HCT116 (cell line): ENCODE results near the gene MIDN. TPM values are rescaled to one million over a fixed set of nuclear protein-coding genes. Genes with fewer than 3 reads are reported as not detected.
"Not testable (repeated sequence)": the region's sequence is repeated elsewhere in the genome, so short reads cannot be mapped to it uniquely, and the experiment has no call there.

ENCODE experiments used
- ATAC-seq: fragments of 200-7000 bp; cut with Tn5 transposase; 2 replicates; pipeline ENCODE4 v1.9.1; 2020; ENCODE audit warnings: mild to moderate bottlenecking, moderate library complexity
- BruUV-seq: library from RNA; stranded (reverse); fragments of 400-500 nt; replicated peaks from 2 replicates; lab custom pipeline; 2021; lab: Mats Ljungman, UMichigan
- CTCF ChIA-PET: fragments of 300-600 bp; sonication (Branson Sonifier 250); formaldehyde crosslinking; loops from one replicate; lab custom pipeline; 2021; ENCODE audit warnings: antibody characterized with exemption; lab: Charles Lee
- POLR2A ChIA-PET: fragments of 300-600, 350-600 bp; sonication (Branson Sonifier 250); formaldehyde crosslinking; loops from one replicate; lab custom pipeline; 2021; ENCODE audit warnings: antibody characterized with exemption; lab: Charles Lee
- RAD21 ChIA-PET, 2 experiments: fragments of 300-600 bp; sonication (Branson Sonifier 250); formaldehyde crosslinking; loops; one replicate each; lab custom pipeline; 2023; ENCODE audit warnings: low total read pairs in 2 of 2; ENCODE audit not compliant: uncharacterized antibody in 2 of 2, unreplicated experiment in 2 of 2, low non-redundant PET in 1 of 2; lab: Charles Lee
- DNase-seq: peaks from one replicate; pipeline ENCODE4 v3.0.0-alpha.2; 2010; ENCODE audit warnings: low read depth, low spot score
- H2AFZ ChIP-seq: fragments of 200-600 bp; shearing (Covaris generic), sonication (generic); 2 replicates; pipeline ENCODE4 v1.6.1; 2017; ENCODE audit warnings: low read depth, mixed run types, mixed read lengths, antibody characterized with exemption, low read length; ENCODE audit not compliant: poor library complexity, severe bottlenecking
- H3K27ac ChIP-seq: 2 replicates; pipeline ENCODE4 v1.5.1; 2012; ENCODE audit warnings: low read depth, low read length
- H3K27me3 ChIP-seq: fragments of 200-600 bp; sonication (generic); 2 replicates; pipeline ENCODE4 v1.6.1; 2016; ENCODE audit warnings: mixed run types, low read length, mixed read lengths; ENCODE audit not compliant: insufficient read depth
- H3K36me3 ChIP-seq, 2 experiments: fragments of 200-500 bp in 1 of 2; fragments of 200-600 bp in 1 of 2; sonication (Bioruptor generic) in 1 of 2; sonication (generic) in 1 of 2; 2 replicates each; pipeline versions ENCODE4 v1.5.1 to v1.6.1; 2014 to 2016; ENCODE audit warnings: low read length in 2 of 2, inconsistent platforms in 1 of 2, mixed read lengths in 1 of 2, mixed run types in 1 of 2; ENCODE audit not compliant: insufficient read depth in 2 of 2, control insufficient read depth in 1 of 2
- H3K4me1 ChIP-seq, 2 experiments: fragments of 200-600 bp in 1 of 2; sonication (generic) in 1 of 2; 2 replicates each; pipeline versions ENCODE4 v1.5.1 to v1.6.1; 2012 to 2017; ENCODE audit warnings: low read length in 2 of 2, inconsistent platforms in 1 of 2, mild to moderate bottlenecking in 1 of 2, mixed read lengths in 1 of 2, mixed run types in 1 of 2, moderate library complexity in 1 of 2; ENCODE audit not compliant: insufficient read depth in 2 of 2, control insufficient read depth in 1 of 2
- H3K4me2 ChIP-seq: fragments of 200-600 bp; sonication (generic); 2 replicates; pipeline ENCODE4 v1.6.1; 2017; ENCODE audit warnings: mixed run types, low read length, mixed read lengths
- H3K4me3 ChIP-seq, 2 experiments: fragments of 200-600 bp in 1 of 2; sonication (generic) in 1 of 2; replicated peaks in 1 of 2; 2 replicates each; pipeline ENCODE4 v1.5.1; 2011 to 2016; ENCODE audit warnings: low read length in 2 of 2, control low read depth in 1 of 2, low read depth in 1 of 2, mild to moderate bottlenecking in 1 of 2, mixed read lengths in 1 of 2, mixed run types in 1 of 2
- H3K79me2 ChIP-seq: fragments of 200-600 bp; sonication (generic); 2 replicates; pipeline ENCODE4 v1.6.1; 2017; ENCODE audit warnings: mild to moderate bottlenecking, mixed run types, low read length, moderate library complexity, mixed read lengths; ENCODE audit not compliant: insufficient read depth
- H3K9ac ChIP-seq: fragments of 200-600 bp; sonication (generic); 2 replicates; pipeline ENCODE4 v1.6.1; 2016; ENCODE audit warnings: low read length, mixed read lengths
- H3K9me2 ChIP-seq: fragments of 200-600 bp; sonication (generic), shearing (Covaris generic); 2 replicates; pipeline ENCODE4 v1.6.1; 2017; ENCODE audit warnings: mixed run types, mild to moderate bottlenecking, moderate library complexity; ENCODE audit not compliant: insufficient read depth
- H3K9me3 ChIP-seq, 2 experiments: fragments of 200-500 bp in 1 of 2; fragments of 200-600 bp in 1 of 2; sonication (Bioruptor generic) in 1 of 2; sonication (generic) in 1 of 2; 2 replicates each; pipeline ENCODE4 v1.6.1; 2014 to 2017; ENCODE audit warnings: low read length in 2 of 2, mixed read lengths in 2 of 2, inconsistent platforms in 1 of 2, low read depth in 1 of 2, mild to moderate bottlenecking in 1 of 2, mixed run types in 1 of 2, moderate library complexity in 1 of 2; ENCODE audit not compliant: control insufficient read depth in 1 of 2, insufficient read depth in 1 of 2
- H4K20me1 ChIP-seq: fragments of 200-600 bp; sonication (generic), shearing (Covaris generic); 2 replicates; pipeline ENCODE4 v1.6.1; 2017; ENCODE audit warnings: mixed run types, mild to moderate bottlenecking, moderate library complexity; ENCODE audit not compliant: insufficient read depth
- CBX3 ChIP-seq: IDR thresholded peaks from 2 replicates; pipeline ENCODE4 v1.6.1; 2012; ENCODE audit warnings: low read depth
- CEBPB ChIP-seq: IDR thresholded peaks from 2 replicates; pipeline ENCODE4 v1.6.1; 2012; ENCODE audit warnings: low read depth
- EGR1 ChIP-seq: IDR thresholded peaks from 2 replicates; pipeline ENCODE4 v1.6.1; 2012; ENCODE audit warnings: low read depth
- EZH2 ChIP-seq: fragments of 200-600 bp; sonication (generic); IDR thresholded peaks from 2 replicates; pipeline ENCODE4 v1.6.1; 2017; ENCODE audit warnings: antibody characterized with exemption, mixed run types
- EZH2phosphoT487 ChIP-seq: fragments of 200-600 bp; IDR thresholded peaks from 2 replicates; pipeline ENCODE4 v1.6.1; 2018; ENCODE audit warnings: antibody characterized with exemption, borderline replicate concordance
- POLR2A ChIP-seq: IDR thresholded peaks from 2 replicates; pipeline ENCODE4 v1.7.0; 2011; ENCODE audit warnings: borderline replicate concordance; ENCODE audit not compliant: insufficient read depth, insufficient read length; ENCODE audit errors: extremely low read depth
- RAD21 ChIP-seq: IDR thresholded peaks from 2 replicates; pipeline ENCODE4 v1.6.1; 2012; ENCODE audit warnings: low read depth, mild to moderate bottlenecking
- SIN3A ChIP-seq: IDR thresholded peaks from 2 replicates; pipeline ENCODE4 v1.6.1; 2012; ENCODE audit warnings: low read depth
- intact Hi-C: fragments of 100-400 bp; cut with micrococcal nuclease; formaldehyde crosslinking; loops from 2 replicates; pipeline ENCODE4 v1.10.0; 2022
- total RNA-seq: library from RNA; stranded (reverse); gene quantifications from one replicate; pipeline ENCODE4 v1.2.1, GENCODE V29; 2021; ENCODE audit not compliant: unreplicated experiment
- TF ChIP-seq, protein P1 (sequence below): IDR thresholded peaks from 2 replicates; pipeline ENCODE4 v1.6.1; 2012
- TF ChIP-seq, protein P2 (sequence below): IDR thresholded peaks from 2 replicates; pipeline ENCODE4 v1.6.1; 2012; ENCODE audit warnings: low read depth
- TF ChIP-seq, protein P3 (sequence below): IDR thresholded peaks from 2 replicates; pipeline ENCODE4 v1.6.1; 2011; ENCODE audit warnings: mild to moderate bottlenecking, low read length, moderate library complexity; ENCODE audit not compliant: insufficient replicate concordance; ENCODE audit errors: extremely low read depth
- TF ChIP-seq, protein P4 (sequence below): IDR thresholded peaks from 2 replicates; pipeline ENCODE4 v1.6.1; 2012

Gene MIDN
- total RNA-seq, 1 experiment from 2014 or later: 146 TPM

DNA sequence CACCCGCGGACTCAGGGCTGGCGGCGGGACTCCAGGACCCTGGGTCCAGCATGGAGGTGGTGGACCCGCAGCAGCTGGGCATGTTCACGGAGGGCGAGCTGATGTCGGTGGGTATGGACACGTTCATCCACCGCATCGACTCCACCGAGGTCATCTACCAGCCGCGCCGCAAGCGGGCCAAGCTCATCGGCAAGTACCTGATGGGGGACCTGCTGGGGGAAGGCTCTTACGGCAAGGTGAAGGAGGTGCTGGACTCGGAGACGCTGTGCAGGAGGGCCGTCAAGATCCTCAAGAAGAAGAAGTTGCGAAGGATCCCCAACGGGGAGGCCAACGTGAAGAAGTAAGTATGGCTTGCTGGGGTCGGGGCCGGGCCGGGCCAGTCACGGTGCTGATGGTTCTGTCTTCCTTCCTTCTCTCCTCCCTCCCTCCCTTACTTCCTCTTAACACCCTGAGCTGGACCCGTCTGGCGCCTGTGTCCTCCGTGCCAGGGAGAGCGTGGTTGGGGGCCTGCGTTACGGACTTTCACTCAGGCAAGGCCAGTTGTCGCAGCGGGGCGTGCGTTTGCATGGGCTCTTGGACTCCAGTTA is 41.4 kb upstream of the MIDN start:
- DNase-seq (no peak), ATAC-seq (no peak)
- Histone ChIP-seq H3K36me3 (peaks cover 0 to 22% of the 10 kb centered on the region in 2 experiments; a peak in 3 of 4 replicates), H3K27ac (peak overlapping the region; percentile 94), H3K4me2 (peak overlapping the region; percentile 89), H3K79me2 (peaks cover 59% of the 10 kb centered on the region), H3K9me3 (no peaks in the 10 kb centered on the region), H2AFZ (no peak overlapping the region), H3K9me2 (no peaks in the 10 kb centered on the region), H3K4me3 (peak overlapping the region; percentile 82), H3K27me3 (no peaks in the 10 kb centered on the region), H3K4me1 (peaks cover 38 to 54% of the 10 kb centered on the region in 2 experiments), H3K9ac (peak overlapping the region; percentile 85), H4K20me1 (no peaks in the 10 kb centered on the region)
- POLR2A ChIA-PET: no interaction called here
- RAD21 ChIA-PET: no interaction called here
- intact Hi-C loops: no loop called here
- BruUV-seq: TSS peak; percentile 66
- TF ChIP-seq EZH2 (no peak), CBX3 (no peak), EZH2phosphoT487 (no peak), SIN3A (no peak), CEBPB (no peak), POLR2A (no peak), RAD21 (no peak), EGR1 (no peak)
- TF ChIP-seq, protein P1, sequence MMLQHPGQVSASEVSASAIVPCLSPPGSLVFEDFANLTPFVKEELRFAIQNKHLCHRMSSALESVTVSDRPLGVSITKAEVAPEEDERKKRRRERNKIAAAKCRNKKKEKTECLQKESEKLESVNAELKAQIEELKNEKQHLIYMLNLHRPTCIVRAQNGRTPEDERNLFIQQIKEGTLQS: no peak
- TF ChIP-seq, protein P2, sequence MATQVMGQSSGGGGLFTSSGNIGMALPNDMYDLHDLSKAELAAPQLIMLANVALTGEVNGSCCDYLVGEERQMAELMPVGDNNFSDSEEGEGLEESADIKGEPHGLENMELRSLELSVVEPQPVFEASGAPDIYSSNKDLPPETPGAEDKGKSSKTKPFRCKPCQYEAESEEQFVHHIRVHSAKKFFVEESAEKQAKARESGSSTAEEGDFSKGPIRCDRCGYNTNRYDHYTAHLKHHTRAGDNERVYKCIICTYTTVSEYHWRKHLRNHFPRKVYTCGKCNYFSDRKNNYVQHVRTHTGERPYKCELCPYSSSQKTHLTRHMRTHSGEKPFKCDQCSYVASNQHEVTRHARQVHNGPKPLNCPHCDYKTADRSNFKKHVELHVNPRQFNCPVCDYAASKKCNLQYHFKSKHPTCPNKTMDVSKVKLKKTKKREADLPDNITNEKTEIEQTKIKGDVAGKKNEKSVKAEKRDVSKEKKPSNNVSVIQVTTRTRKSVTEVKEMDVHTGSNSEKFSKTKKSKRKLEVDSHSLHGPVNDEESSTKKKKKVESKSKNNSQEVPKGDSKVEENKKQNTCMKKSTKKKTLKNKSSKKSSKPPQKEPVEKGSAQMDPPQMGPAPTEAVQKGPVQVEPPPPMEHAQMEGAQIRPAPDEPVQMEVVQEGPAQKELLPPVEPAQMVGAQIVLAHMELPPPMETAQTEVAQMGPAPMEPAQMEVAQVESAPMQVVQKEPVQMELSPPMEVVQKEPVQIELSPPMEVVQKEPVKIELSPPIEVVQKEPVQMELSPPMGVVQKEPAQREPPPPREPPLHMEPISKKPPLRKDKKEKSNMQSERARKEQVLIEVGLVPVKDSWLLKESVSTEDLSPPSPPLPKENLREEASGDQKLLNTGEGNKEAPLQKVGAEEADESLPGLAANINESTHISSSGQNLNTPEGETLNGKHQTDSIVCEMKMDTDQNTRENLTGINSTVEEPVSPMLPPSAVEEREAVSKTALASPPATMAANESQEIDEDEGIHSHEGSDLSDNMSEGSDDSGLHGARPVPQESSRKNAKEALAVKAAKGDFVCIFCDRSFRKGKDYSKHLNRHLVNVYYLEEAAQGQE: no peak
- TF ChIP-seq, protein P3, sequence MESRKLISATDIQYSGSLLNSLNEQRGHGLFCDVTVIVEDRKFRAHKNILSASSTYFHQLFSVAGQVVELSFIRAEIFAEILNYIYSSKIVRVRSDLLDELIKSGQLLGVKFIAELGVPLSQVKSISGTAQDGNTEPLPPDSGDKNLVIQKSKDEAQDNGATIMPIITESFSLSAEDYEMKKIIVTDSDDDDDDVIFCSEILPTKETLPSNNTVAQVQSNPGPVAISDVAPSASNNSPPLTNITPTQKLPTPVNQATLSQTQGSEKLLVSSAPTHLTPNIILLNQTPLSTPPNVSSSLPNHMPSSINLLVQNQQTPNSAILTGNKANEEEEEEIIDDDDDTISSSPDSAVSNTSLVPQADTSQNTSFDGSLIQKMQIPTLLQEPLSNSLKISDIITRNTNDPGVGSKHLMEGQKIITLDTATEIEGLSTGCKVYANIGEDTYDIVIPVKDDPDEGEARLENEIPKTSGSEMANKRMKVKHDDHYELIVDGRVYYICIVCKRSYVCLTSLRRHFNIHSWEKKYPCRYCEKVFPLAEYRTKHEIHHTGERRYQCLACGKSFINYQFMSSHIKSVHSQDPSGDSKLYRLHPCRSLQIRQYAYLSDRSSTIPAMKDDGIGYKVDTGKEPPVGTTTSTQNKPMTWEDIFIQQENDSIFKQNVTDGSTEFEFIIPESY: no peak
- TF ChIP-seq, protein P4, sequence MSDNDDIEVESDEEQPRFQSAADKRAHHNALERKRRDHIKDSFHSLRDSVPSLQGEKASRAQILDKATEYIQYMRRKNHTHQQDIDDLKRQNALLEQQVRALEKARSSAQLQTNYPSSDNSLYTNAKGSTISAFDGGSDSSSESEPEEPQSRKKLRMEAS: no peak
- CTCF ChIA-PET: no interaction called here

DNA sequence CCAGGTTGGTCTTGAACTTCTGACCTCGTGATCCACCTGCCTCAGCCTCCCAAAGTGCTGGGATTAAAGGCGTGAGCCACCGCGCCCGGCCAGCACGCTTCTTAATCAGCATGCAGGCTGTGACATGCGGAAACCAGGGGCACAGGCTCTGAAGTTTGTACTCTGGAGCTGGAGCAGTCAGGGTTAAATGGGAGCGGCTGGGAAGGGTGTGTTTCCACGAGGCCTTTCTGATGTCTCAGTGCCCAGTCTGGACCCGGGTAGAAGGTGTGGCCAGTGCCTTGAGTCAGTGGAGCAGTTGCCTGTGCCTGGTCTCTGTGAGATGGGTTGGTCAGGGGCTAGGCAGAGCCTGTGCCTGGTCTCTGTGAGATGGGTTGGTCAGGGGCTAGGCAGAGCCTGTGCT is 39.6 kb upstream of the MIDN start:
- H3K4me3 ChIP-seq, DNase-seq, H4K20me1 ChIP-seq, intact Hi-C loops, H3K9me3 ChIP-seq, BruUV-seq, H2AFZ ChIP-seq, H3K27me3 ChIP-seq, H3K9me2 ChIP-seq, POLR2A ChIA-PET, CTCF ChIA-PET, ATAC-seq: not testable (repeated sequence)
- peak overlapping the region; percentile 45; the same call in 1 of the 2 replicates for H3K27ac ChIP-seq
- H3K36me3 ChIP-seq: peaks cover 2 to 32% of the 10 kb centered on the region in 2 experiments; a peak in 3 of 4 replicates
- RAD21 ChIA-PET: interaction anchor here in 1 of 2 experiments (0.7 kb wide), 1 partner anchor 8 kb away, joined by 3 read pairs; no protein-coding TSS in a partner anchor
- 0 out of 2 replicates have a peak overlapping the region, but pooled peaks have one; percentile 27 for H3K9ac ChIP-seq
- H3K4me1 ChIP-seq: peaks cover 30 to 54% of the 10 kb centered on the region in 2 experiments
- peak overlapping the region; percentile 43; the same call in 1 of the 2 replicates for H3K4me2 ChIP-seq
- H3K79me2 ChIP-seq: peaks cover 76% of the 10 kb centered on the region
